ENCODE measurements around the gene CHRD.

GRCh38 chr3:184357248-184358123, 22.4 kb upstream of the CHRD start:
- TF ChIP-seq FOS (IDR thresholded peaks at IDR 0.05; ENCODE audit: extremely low read depth, insufficient read length) (no peak), CTCF (IDR thresholded peaks at IDR 0.05 in 2 of 3, conservative IDR thresholded peaks at IDR 0.05 in 1 of 3; ENCODE audit: insufficient read depth in 2 of 3, low read depth in 1 of 3, low read length in 3 of 3) (no peak), ETV6 (IDR thresholded peaks at IDR 0.05; ENCODE audit: borderline replicate concordance in 1 of 2, low read depth in 2 of 2, low read length in 1 of 2) (no peak), ETV6 (CRISPR knock-in tag; IDR thresholded peaks at IDR 0.05; ENCODE audit: borderline replicate concordance) (no peak), GATA2 (CRISPR knock-in tag; IDR thresholded peaks at IDR 0.05) (no peak)

All from K562 (cell line).